HEK293 (cell line): ENCODE data around the gene C19orf47.
"Not testable (repeated sequence)": the region's sequence is repeated elsewhere in the genome, so short reads cannot be mapped to it uniquely, and the experiment has no call there.

Source experiments
- CTCF ChIA-PET: fragments of 350-600 bp; formaldehyde crosslinking; extraction: SDS; loops from one replicate; lab custom pipeline; 2021; ENCODE audit warnings: antibody characterized with exemption; lab: Yijun Ruan, JAX
- POLR2A ChIA-PET: fragments of 300-600 bp; formaldehyde crosslinking; extraction: SDS; loops from one replicate; lab custom pipeline; 2020; ENCODE audit warnings: antibody characterized with exemption, inconsistent platforms; lab: Yijun Ruan, JAX
- H3K27ac ChIP-seq: fragments of 200-500 bp; sonication (Bioruptor generic); 2 replicates; pipeline ENCODE4 v1.5.1; 2014; ENCODE audit warnings: low read depth, low read length, control low read depth, inconsistent platforms; ENCODE audit errors: extremely low read depth
- H3K36me3 ChIP-seq, 2 experiments: fragments of 200-500 bp in 1 of 2; sonication (Bioruptor generic) in 1 of 2; 1 replicate in 1 of 2; 2 replicates in 1 of 2; pipeline ENCODE4 v1.5.1; 2014 to 2017; ENCODE audit warnings: inconsistent platforms in 2 of 2, low read length in 2 of 2; ENCODE audit not compliant: control insufficient read depth in 2 of 2, insufficient read depth in 1 of 2
- H3K4me1 ChIP-seq: fragments of 200-500 bp; sonication (Bioruptor generic); 2 replicates; pipeline ENCODE4 v1.5.1; 2014; ENCODE audit warnings: mild to moderate bottlenecking, low read length, inconsistent platforms; ENCODE audit not compliant: control insufficient read depth, insufficient read depth
- H3K4me3 ChIP-seq: 2 replicates; pipeline ENCODE4 v1.5.1; 2011; ENCODE audit warnings: low read depth, mild to moderate bottlenecking, control low read depth, low read length, moderate library complexity
- H3K9me3 ChIP-seq: fragments of 200-500 bp; sonication (Bioruptor generic); 2 replicates; pipeline ENCODE4 v1.5.1; 2014; ENCODE audit warnings: low read depth, low read length, inconsistent platforms; ENCODE audit not compliant: control insufficient read depth, insufficient read depth
- AEBP2 ChIP-seq: fragments of 450-650 bp; formaldehyde crosslinking; IDR thresholded peaks from 2 replicates; pipeline ENCODE4 v1.5.1; 2016; ENCODE audit warnings: missing biosample characterization, missing genetic modification characterization, borderline replicate concordance
- KLF7 ChIP-seq: fragments of 450-650 bp; formaldehyde crosslinking; IDR thresholded peaks from 2 replicates; pipeline ENCODE4 v1.5.1; 2016; ENCODE audit warnings: missing biosample characterization, missing genetic modification characterization, borderline replicate concordance
- OVOL3 ChIP-seq: fragments of 450-650 bp; formaldehyde crosslinking; IDR thresholded peaks from 2 replicates; pipeline ENCODE4 v1.5.1; 2016; ENCODE audit warnings: missing biosample characterization, missing genetic modification characterization
- REPIN1 ChIP-seq: fragments of 450-650 bp; formaldehyde crosslinking; IDR thresholded peaks from 2 replicates; pipeline ENCODE4 v1.5.1; 2017; ENCODE audit warnings: missing biosample characterization, missing genetic modification characterization, low read depth
- TSHZ1 ChIP-seq: fragments of 450-650 bp; formaldehyde crosslinking; IDR thresholded peaks from 2 replicates; pipeline ENCODE4 v1.5.1; 2016; ENCODE audit warnings: missing biosample characterization, missing genetic modification characterization, borderline replicate concordance
- ZBTB21 ChIP-seq: fragments of 450-650 bp; formaldehyde crosslinking; IDR thresholded peaks from 2 replicates; pipeline ENCODE4 v1.5.1; 2017; ENCODE audit warnings: missing biosample characterization, missing genetic modification characterization
- ZBTB8A ChIP-seq: fragments of 450-650 bp; formaldehyde crosslinking; IDR thresholded peaks from 2 replicates; pipeline ENCODE4 v1.5.1; 2016; ENCODE audit warnings: missing biosample characterization, missing genetic modification characterization
- ZFP3 ChIP-seq: fragments of 450-650 bp; formaldehyde crosslinking; IDR thresholded peaks from 2 replicates; pipeline ENCODE4 v1.5.1; 2016; ENCODE audit warnings: low read depth, missing biosample characterization, missing genetic modification characterization
- ZFP37 ChIP-seq: fragments of 450-650 bp; formaldehyde crosslinking; IDR thresholded peaks from 2 replicates; pipeline ENCODE4 v1.5.1; 2016; ENCODE audit warnings: missing biosample characterization, missing genetic modification characterization
- ZNF10 ChIP-seq: fragments of 450-650 bp; formaldehyde crosslinking; IDR thresholded peaks from 2 replicates; pipeline ENCODE4 v1.5.1; 2017; ENCODE audit warnings: missing biosample characterization, missing genetic modification characterization
- ZNF121 ChIP-seq: fragments of 450-650 bp; formaldehyde crosslinking; IDR thresholded peaks from 2 replicates; pipeline ENCODE4 v1.5.1; 2016; ENCODE audit warnings: missing biosample characterization, missing genetic modification characterization
- ZNF138 ChIP-seq: fragments of 450-650 bp; formaldehyde crosslinking; IDR thresholded peaks from 2 replicates; pipeline ENCODE4 v1.5.1; 2016; ENCODE audit warnings: missing biosample characterization, missing genetic modification characterization, borderline replicate concordance
- ZNF223 ChIP-seq: fragments of 450-650 bp; formaldehyde crosslinking; IDR thresholded peaks from 2 replicates; pipeline ENCODE4 v1.5.1; 2016; ENCODE audit warnings: missing biosample characterization, missing genetic modification characterization
- ZNF23 ChIP-seq: fragments of 450-650 bp; formaldehyde crosslinking; IDR thresholded peaks from 2 replicates; pipeline ENCODE4 v1.5.1; 2016; ENCODE audit warnings: missing biosample characterization, missing genetic modification characterization, borderline replicate concordance
- ZNF24 ChIP-seq: fragments of 450-650 bp; formaldehyde crosslinking; IDR thresholded peaks from 2 replicates; pipeline ENCODE4 v1.5.1; 2016; ENCODE audit warnings: missing biosample characterization, missing genetic modification characterization
- ZNF266 ChIP-seq: fragments of 450-650 bp; formaldehyde crosslinking; IDR thresholded peaks from 2 replicates; pipeline ENCODE4 v1.5.1; 2016; ENCODE audit warnings: missing biosample characterization, missing genetic modification characterization, low read depth
- ZNF433 ChIP-seq: fragments of 450-650 bp; formaldehyde crosslinking; IDR thresholded peaks from 2 replicates; pipeline ENCODE4 v1.5.1; 2016; ENCODE audit warnings: missing biosample characterization, missing genetic modification characterization, low read depth
- ZNF518A ChIP-seq: fragments of 450-650 bp; formaldehyde crosslinking; conservative IDR thresholded peaks from 2 replicates; pipeline ENCODE4 v1.5.1; 2016; ENCODE audit warnings: low read depth, missing biosample characterization, missing genetic modification characterization
- ZNF580 ChIP-seq: fragments of 450-650 bp; formaldehyde crosslinking; IDR thresholded peaks from 2 replicates; pipeline ENCODE4 v1.5.1; 2016; ENCODE audit warnings: missing biosample characterization, missing genetic modification characterization
- ZNF629 ChIP-seq: fragments of 450-650 bp; formaldehyde crosslinking; IDR thresholded peaks from 2 replicates; pipeline ENCODE4 v1.5.1; 2017; ENCODE audit warnings: missing biosample characterization, missing genetic modification characterization
- ZNF639 ChIP-seq: fragments of 450-650 bp; formaldehyde crosslinking; IDR thresholded peaks from 2 replicates; pipeline ENCODE4 v1.5.1; 2016; ENCODE audit warnings: missing biosample characterization, missing genetic modification characterization
- ZNF654 ChIP-seq: fragments of 450-650 bp; formaldehyde crosslinking; IDR thresholded peaks from 2 replicates; pipeline ENCODE4 v1.5.1; 2016; ENCODE audit warnings: low read depth, missing biosample characterization, missing genetic modification characterization
- ZNF704 ChIP-seq: fragments of 450-650 bp; formaldehyde crosslinking; IDR thresholded peaks from 2 replicates; pipeline ENCODE4 v1.5.1; 2016; ENCODE audit warnings: missing biosample characterization, missing genetic modification characterization
- ZSCAN23 ChIP-seq: fragments of 450-650 bp; formaldehyde crosslinking; IDR thresholded peaks from 2 replicates; pipeline ENCODE4 v1.5.1; 2016; ENCODE audit warnings: missing biosample characterization, missing genetic modification characterization
- ZXDB ChIP-seq: fragments of 450-650 bp; formaldehyde crosslinking; IDR thresholded peaks from 2 replicates; pipeline ENCODE4 v1.5.1; 2016; ENCODE audit warnings: missing biosample characterization, missing genetic modification characterization

Gene C19orf47

GRCh38 chr19:40333083-40333482 lies 15.1 kb downstream of the C19orf47 start:
- H3K4me1 ChIP-seq, H3K4me3 ChIP-seq, H3K27ac ChIP-seq, H3K9me3 ChIP-seq: not testable (repeated sequence)
- H3K36me3 ChIP-seq = peaks cover 85 to 89% of the 10 kb centered on the region in 2 experiments
- ChIA-PET POLR2A (interaction anchor here (0.6 to 5.3 kb wide), 2 partner anchors 14 to 15 kb away, joined by 7 to 36 read pairs; partner anchors contain the start of genes C19orf47 and PLD3), CTCF (interaction anchor here (0.6 to 3.7 kb wide), 2 partner anchors 28 to 95 kb away, joined by 3 to 16 read pairs; no protein-coding TSS in a partner anchor)
- TF ChIP-seq ZNF629 (tag by site-specific recombination) (peak; percentile 74), ZNF654 (tag by site-specific recombination) (peak; percentile 68), ZNF138 (tag by site-specific recombination) (peak; percentile 85; the same call in 1 of the 2 replicates), TSHZ1 (tag by site-specific recombination) (peak; percentile 57; the same call in 1 of the 2 replicates), REPIN1 (tag by site-specific recombination) (peak; percentile 80; the same call in 1 of the 2 replicates), ZNF24 (peak; percentile 65; the same call in 1 of the 2 replicates), ZBTB8A (tag by site-specific recombination) (peak; percentile 91), ZSCAN23 (tag by site-specific recombination) (peak; percentile 72; the same call in 1 of the 2 replicates), KLF7 (tag by site-specific recombination) (peak; percentile 82; the same call in 1 of the 2 replicates), ZFP37 (tag by site-specific recombination) (peak; percentile 96), ZNF580 (tag by site-specific recombination) (peak; percentile 94), OVOL3 (tag by site-specific recombination) (peak; percentile 83; the same call in 1 of the 2 replicates), ZNF433 (tag by site-specific recombination) (peak; percentile 99), ZNF121 (tag by site-specific recombination) (peak; percentile 70; the same call in 1 of the 2 replicates), ZNF639 (tag by site-specific recombination) (peak; percentile 86), ZNF10 (tag by site-specific recombination) (peak; percentile 20; the same call in 1 of the 2 replicates), ZNF266 (tag by site-specific recombination) (peak; percentile 98), ZNF223 (tag by site-specific recombination) (peak; percentile 89; the same call in 1 of the 2 replicates), AEBP2 (tag by site-specific recombination) (peak; percentile 91; the same call in 1 of the 2 replicates), ZFP3 (tag by site-specific recombination) (peak; percentile 60; the same call in 1 of the 2 replicates), ZNF23 (peak; percentile 50; the same call in 1 of the 2 replicates), ZXDB (tag by site-specific recombination) (peak; percentile 91), ZNF518A (tag by site-specific recombination) (peak; percentile 99), ZNF704 (peak; percentile 84), ZBTB21 (tag by site-specific recombination) (peak; percentile 88)
